ENCODE results near the gene SARDH.

SARDH gene, protein sequence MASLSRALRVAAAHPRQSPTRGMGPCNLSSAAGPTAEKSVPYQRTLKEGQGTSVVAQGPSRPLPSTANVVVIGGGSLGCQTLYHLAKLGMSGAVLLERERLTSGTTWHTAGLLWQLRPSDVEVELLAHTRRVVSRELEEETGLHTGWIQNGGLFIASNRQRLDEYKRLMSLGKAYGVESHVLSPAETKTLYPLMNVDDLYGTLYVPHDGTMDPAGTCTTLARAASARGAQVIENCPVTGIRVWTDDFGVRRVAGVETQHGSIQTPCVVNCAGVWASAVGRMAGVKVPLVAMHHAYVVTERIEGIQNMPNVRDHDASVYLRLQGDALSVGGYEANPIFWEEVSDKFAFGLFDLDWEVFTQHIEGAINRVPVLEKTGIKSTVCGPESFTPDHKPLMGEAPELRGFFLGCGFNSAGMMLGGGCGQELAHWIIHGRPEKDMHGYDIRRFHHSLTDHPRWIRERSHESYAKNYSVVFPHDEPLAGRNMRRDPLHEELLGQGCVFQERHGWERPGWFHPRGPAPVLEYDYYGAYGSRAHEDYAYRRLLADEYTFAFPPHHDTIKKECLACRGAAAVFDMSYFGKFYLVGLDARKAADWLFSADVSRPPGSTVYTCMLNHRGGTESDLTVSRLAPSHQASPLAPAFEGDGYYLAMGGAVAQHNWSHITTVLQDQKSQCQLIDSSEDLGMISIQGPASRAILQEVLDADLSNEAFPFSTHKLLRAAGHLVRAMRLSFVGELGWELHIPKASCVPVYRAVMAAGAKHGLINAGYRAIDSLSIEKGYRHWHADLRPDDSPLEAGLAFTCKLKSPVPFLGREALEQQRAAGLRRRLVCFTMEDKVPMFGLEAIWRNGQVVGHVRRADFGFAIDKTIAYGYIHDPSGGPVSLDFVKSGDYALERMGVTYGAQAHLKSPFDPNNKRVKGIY

DNA sequence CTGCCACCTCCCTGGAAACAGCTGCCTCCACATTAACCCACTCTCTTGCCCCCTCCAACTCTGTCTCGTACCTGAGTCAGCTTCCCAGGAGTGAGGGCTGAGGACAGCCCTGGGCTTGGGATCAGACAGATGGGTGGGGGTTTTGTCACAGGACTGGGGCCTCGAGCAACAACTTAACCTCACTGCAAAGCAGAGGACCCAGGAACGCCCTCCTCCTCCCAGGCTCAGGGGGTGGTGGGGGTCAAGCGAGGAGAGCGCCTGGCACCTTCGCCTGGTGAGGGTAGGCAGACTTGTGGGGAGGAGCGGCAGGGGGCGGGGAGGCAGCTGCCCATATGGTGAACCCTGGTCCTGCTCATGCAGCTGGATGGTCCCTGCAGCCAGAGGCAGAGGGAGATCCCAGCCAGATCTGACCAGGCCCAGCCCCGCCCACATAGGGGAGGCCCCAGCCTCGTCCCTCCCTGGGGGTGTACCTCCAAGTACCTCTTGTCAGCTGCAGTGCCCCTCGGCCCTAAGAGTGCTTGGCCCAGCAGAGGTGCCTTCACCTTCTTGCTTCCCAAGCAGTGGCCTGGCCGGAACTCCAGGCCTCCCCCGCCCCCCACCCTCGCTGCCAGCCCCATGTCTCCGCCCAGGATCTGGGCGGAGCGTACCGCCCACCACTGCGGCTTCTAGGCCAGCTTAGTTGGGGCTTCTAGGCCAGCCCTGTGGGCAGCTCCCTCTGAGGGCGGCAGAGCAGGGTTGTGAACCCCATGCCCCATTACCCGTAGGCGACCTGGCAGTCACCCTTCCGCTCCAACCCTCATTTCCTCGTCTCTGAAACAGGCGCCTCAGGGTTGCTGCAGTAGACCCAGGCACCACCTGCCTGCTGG, at the start of gene SARDH:
SARDH (minus strand) TSS at position 579 of the 866 bp plus-strand sequence. CDS start 4,179 bp downstream, outside the sequence.
- no peaks in the 10 kb centered on the region for H3K9me3 ChIP-seq (ENCODE audit: control insufficient read depth, low read length)
- peak within 1 kb of the TSS; percentile 31 for H3K4me3 ChIP-seq (ENCODE audit: low read length)
- H3K27me3 ChIP-seq (ENCODE audit: control insufficient read depth, insufficient read depth, low read length): peaks cover 4% of the 10 kb centered on the region
- peak within 1 kb of the TSS; percentile 39 for H3K9ac ChIP-seq (ENCODE audit: low read length)
- peaks cover 15% of the 10 kb centered on the region for H3K4me1 ChIP-seq (ENCODE audit: control insufficient read depth, insufficient read depth, low read length)
- no peaks in the 10 kb centered on the region for H3K36me3 ChIP-seq (ENCODE audit: control insufficient read depth, insufficient read depth, low read length)

DNA sequence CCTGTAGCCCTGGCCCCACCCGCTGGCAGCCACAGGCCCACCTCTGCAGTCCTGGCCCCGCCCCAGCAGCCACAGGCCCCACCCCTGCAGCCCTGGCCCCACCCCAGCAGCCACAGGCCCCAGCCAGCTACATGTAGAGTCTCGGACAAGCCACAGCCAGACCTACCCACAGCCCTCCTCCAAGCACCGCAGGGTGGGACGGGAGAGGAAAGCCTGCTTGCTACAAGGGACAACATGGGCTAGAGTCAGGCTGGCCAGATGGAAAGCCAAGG, 49.5 kb upstream of the SARDH start:
- H3K4me3 ChIP-seq (ENCODE audit: low read length): no peak overlapping the region
- H3K9ac ChIP-seq (ENCODE audit: low read length): no peak overlapping the region
- no peaks in the 10 kb centered on the region for H3K9me3 ChIP-seq (ENCODE audit: control insufficient read depth, low read length)
- H3K4me1 ChIP-seq (ENCODE audit: control insufficient read depth, insufficient read depth, low read length): peaks cover 36% of the 10 kb centered on the region
- no peaks in the 10 kb centered on the region for H3K27me3 ChIP-seq (ENCODE audit: control insufficient read depth, insufficient read depth, low read length)
- H3K36me3 ChIP-seq (ENCODE audit: control insufficient read depth, insufficient read depth, low read length): peaks cover 5% of the 10 kb centered on the region

DNA sequence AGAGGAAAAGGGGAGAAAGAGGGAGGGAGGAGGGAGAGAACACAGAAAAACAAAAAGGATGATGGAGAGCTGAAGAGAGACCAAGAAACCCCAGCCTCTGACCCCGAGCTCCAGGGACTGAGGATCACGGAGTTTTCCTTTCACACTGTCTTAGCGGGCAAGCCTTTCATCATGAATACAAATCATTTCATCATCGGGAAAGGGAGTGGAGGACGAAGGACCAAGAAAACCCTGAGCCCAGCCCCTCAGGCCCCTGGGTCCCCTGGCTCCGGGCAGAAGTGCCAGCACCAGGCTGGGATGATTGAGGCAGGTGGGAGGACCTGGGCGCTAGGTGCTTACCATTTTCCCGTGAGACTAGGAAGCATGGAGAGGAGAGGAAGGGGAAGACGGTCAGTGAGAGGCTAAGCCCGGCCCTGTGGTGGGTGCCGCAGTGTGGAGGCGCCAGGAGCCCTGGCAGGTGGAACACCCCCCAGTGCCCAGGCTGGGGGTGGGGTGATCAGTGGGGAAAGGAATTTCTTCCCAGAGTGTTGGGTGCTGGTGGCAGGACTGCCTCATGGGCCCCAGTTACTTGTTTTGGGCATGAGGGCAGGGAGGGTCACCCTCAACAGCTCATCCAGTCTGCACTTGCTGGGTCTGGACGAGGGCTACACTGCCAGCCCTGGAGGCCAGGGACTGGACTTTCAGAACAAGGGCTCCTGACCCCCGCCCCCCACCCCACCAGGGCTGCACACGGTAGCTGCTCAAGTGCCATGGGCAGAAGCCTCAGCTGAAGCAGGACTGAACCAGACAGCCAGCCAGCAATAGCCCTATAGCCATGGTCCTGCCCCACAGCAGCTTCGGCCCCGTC, 49.0 kb upstream of the SARDH start:
- no peak overlapping the region for H3K9ac ChIP-seq (ENCODE audit: low read length)
- no peak overlapping the region for H3K4me3 ChIP-seq (ENCODE audit: low read length)
- H3K27me3 ChIP-seq (ENCODE audit: control insufficient read depth, insufficient read depth, low read length): no peaks in the 10 kb centered on the region
- H3K36me3 ChIP-seq (ENCODE audit: control insufficient read depth, insufficient read depth, low read length): peaks cover 5% of the 10 kb centered on the region
- no peaks in the 10 kb centered on the region for H3K9me3 ChIP-seq (ENCODE audit: control insufficient read depth, low read length)
- peaks cover 35% of the 10 kb centered on the region for H3K4me1 ChIP-seq (ENCODE audit: control insufficient read depth, insufficient read depth, low read length)

DNA sequence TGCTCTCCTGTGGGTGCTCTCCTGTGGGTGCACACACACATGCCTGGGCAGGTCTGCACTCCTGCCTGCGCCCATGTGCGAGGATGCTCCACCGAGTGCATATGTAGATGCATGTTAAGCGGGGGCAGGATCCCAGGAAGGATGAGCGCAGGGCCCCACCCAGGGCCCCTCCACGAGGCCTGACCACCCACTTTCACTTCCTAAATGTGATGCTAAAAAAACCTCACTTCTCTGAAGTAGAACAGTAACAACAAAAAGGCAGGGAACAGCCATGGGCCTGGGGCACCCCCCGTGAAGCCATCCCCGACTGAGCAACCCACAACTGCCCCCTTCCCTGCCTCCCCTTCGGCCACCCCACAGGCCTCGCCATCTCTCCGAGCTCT, 48.2 kb upstream of the SARDH start:
- no peak overlapping the region for H3K4me3 ChIP-seq (ENCODE audit: low read length)
- no peaks in the 10 kb centered on the region for H3K36me3 ChIP-seq (ENCODE audit: control insufficient read depth, insufficient read depth, low read length)
- H3K4me1 ChIP-seq (ENCODE audit: control insufficient read depth, insufficient read depth, low read length): peaks cover 30% of the 10 kb centered on the region
- H3K9ac ChIP-seq (ENCODE audit: low read length): no peak overlapping the region
- H3K9me3 ChIP-seq (ENCODE audit: control insufficient read depth, low read length): no peaks in the 10 kb centered on the region
- no peaks in the 10 kb centered on the region for H3K27me3 ChIP-seq (ENCODE audit: control insufficient read depth, insufficient read depth, low read length)

DNA sequence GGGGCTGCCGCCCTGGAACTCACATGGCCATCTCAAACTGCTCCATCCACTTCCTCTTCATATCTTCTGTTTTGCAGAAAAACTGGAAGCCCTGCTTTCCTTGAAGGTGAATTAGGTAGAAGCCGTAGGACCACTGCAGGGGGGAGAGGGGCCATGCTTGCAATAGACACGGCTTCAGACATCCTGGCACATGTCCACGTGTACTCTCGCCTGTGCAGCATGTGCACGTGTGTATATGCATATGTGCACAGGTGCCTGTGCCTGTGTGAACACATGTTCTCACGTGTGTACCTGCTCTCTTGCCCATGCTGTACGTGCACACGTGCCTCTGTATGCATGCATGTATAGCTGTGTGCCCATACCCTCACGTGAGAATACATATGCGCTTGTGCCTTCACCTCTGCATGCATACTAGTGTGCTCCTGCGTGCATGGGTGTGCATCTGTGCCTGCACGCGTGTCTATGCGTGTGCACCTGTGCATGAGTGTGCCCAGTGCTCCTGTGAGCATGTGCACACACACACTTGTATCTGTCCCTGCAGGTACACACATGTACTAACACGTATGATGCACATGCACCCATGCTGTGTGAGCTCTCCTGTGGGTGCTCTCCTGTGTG, 47.7 kb upstream of the SARDH start:
- Histone ChIP-seq H3K9ac (ENCODE audit: low read length) (no peak overlapping the region), H3K4me1 (ENCODE audit: control insufficient read depth, insufficient read depth, low read length) (peaks cover 30% of the 10 kb centered on the region), H3K36me3 (ENCODE audit: control insufficient read depth, insufficient read depth, low read length) (no peaks in the 10 kb centered on the region), H3K4me3 (ENCODE audit: low read length) (no peak overlapping the region), H3K9me3 (ENCODE audit: control insufficient read depth, low read length) (no peaks in the 10 kb centered on the region), H3K27me3 (ENCODE audit: control insufficient read depth, insufficient read depth, low read length) (no peaks in the 10 kb centered on the region)

DNA sequence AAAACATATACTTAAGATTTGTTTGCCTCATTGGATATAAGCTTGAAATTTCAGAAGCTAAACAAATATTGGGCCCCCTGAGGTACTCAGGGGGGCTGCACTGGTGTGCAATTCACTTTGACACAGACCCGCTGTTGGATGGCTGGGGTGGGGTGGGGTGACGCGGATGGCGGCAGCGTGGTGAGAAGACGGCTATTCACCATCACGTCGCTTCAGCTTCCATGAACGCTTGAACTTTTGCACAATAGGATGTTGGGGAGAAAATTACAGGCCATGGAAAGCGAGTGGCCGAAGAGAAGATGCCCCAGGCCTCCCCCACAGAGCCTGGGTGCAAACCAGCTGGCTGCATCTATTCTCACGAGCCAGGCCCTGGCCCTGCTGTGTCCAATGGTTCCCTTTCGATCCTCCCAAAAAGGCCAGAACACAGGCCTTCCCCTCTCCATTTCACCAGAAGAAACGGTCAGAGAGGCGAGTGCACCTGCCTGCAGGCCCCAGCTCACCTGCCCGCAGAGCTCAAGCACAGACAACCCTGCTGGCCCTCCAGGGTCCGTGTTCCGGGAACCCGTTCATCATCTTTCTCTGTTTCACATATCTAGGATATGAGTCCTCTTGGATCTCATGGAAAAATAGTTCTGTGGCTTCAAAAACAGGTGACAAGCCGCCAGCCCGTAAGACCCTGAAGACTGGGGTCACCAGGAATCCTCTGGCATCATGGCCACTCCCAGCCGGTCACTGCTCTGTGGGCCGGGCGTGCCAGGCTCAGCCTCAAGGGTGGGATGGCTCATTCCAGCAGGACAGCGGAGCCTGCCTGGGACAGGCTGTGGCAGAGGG, 46.8 kb upstream of the SARDH start:
- Histone ChIP-seq H3K9me3 (ENCODE audit: control insufficient read depth, low read length) (no peaks in the 10 kb centered on the region), H3K36me3 (ENCODE audit: control insufficient read depth, insufficient read depth, low read length) (no peaks in the 10 kb centered on the region), H3K9ac (ENCODE audit: low read length) (no peak overlapping the region), H3K4me3 (ENCODE audit: low read length) (no peak overlapping the region), H3K4me1 (ENCODE audit: control insufficient read depth, insufficient read depth, low read length) (peaks cover 29% of the 10 kb centered on the region), H3K27me3 (ENCODE audit: control insufficient read depth, insufficient read depth, low read length) (no peaks in the 10 kb centered on the region)

DNA sequence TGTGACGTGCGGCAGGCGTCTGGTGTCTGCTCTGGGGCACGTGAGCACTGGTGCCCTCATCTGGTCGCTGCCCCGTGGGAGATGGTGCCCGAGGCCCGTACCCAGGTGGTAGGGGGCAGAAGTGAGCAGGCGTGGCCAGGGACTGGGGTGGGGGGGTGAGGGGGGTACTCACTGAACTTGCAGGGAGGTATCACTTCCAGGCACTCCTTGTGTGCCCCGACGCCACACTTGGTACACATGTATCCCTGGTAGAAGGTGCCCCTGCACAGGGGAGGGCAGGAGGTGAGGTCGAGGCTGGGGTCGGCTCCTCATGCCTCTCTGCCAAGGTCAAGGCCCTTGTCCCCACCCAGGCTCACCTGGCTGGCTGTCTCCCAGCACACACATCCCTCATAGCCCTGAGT, 45.2 kb upstream of the SARDH start:
- Histone ChIP-seq H3K4me3 (ENCODE audit: low read length) (no peak overlapping the region), H3K4me1 (ENCODE audit: control insufficient read depth, insufficient read depth, low read length) (peaks cover 13% of the 10 kb centered on the region), H3K9ac (ENCODE audit: low read length) (no peak overlapping the region), H3K36me3 (ENCODE audit: control insufficient read depth, insufficient read depth, low read length) (no peaks in the 10 kb centered on the region), H3K9me3 (ENCODE audit: control insufficient read depth, low read length) (no peaks in the 10 kb centered on the region), H3K27me3 (ENCODE audit: control insufficient read depth, insufficient read depth, low read length) (no peaks in the 10 kb centered on the region)

DNA sequence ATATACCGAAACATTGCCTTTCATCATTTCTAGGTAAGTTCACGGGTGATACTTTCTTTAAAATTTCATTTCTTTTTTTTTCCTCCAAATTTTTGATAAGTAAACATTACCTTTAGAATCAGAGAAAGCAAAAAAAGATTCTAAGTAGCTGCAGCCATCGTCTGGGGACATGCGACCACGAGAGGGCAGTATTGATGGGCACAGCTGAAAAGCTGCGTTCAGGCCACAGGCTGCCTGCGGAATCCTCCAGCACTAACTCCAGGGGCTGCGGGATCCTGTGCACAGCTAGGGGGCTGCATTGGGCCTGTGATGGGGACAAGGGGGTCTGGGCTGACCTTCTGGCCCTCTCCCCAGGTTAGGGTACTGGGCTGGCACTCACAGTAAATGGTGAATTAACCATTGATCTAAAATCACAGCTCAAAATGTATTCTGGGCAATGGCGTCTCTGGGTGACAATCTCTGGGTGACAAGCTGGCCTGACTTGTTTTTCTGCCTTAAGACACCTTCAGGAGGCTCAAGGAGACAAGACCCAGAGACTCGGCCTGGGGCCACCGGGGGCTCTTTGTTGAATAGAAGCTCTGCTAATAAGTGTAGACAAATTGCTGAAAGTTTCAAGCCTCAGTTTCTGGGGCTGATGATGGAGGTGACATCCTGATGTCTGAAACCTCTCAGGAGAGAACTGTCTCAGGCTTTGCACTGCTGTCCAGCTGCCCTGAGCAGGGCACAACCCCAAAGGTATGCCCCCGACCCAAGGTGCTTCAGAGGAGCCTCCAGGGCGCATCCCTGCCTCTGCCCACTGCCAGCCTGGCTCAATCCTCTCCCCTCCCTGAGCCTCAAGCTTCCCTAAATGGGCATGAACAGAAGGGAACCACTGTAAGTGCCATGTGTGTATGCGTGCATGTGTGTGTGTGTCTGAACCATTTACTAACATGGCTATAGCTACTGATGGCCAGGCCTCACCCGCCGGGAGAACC, 44.3 kb upstream of the SARDH start:
- Histone ChIP-seq H3K27me3 (ENCODE audit: control insufficient read depth, insufficient read depth, low read length) (no peaks in the 10 kb centered on the region), H3K36me3 (ENCODE audit: control insufficient read depth, insufficient read depth, low read length) (no peaks in the 10 kb centered on the region), H3K9ac (ENCODE audit: low read length) (no peak overlapping the region)

DNA sequence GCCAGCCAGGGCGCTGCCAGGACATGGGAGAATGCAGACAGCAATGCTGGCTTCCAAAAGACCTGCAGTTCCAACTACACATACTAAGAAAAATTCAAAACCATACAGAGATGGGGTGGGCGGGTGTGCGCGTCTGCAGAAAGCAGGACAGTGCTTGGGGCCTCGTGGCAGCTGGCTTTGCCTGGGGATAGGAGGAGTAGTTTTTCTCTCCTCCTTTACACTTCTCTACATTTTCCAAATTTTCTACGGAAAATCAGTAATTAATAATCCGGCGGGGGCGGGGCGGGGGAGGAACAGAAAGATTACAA, 43.6 kb upstream of the SARDH start:
- Histone ChIP-seq H3K36me3 (ENCODE audit: control insufficient read depth, insufficient read depth, low read length) (no peaks in the 10 kb centered on the region), H3K4me1 (ENCODE audit: control insufficient read depth, insufficient read depth, low read length) (no peaks in the 10 kb centered on the region), H3K9me3 (ENCODE audit: control insufficient read depth, low read length) (no peaks in the 10 kb centered on the region)

More for the DNA sequence above, 44.3 kb upstream of the SARDH start:
- Histone ChIP-seq H3K9me3 (ENCODE audit: control insufficient read depth, low read length) (no peaks in the 10 kb centered on the region), H3K4me3 (ENCODE audit: low read length) (no peak overlapping the region), H3K4me1 (ENCODE audit: control insufficient read depth, insufficient read depth, low read length) (peaks cover 4% of the 10 kb centered on the region)

More for the DNA sequence above, 43.6 kb upstream of the SARDH start:
- no peaks in the 10 kb centered on the region for H3K27me3 ChIP-seq (ENCODE audit: control insufficient read depth, insufficient read depth, low read length)
- H3K9ac ChIP-seq (ENCODE audit: low read length): no peak overlapping the region
- H3K4me3 ChIP-seq (ENCODE audit: low read length): no peak overlapping the region

All from mucosa of stomach (tissue), 1 donor.